GM12878 (cell line): ENCODE data around the gene ZSCAN20. TPM values are rescaled to one million over a fixed set of nuclear protein-coding genes. Genes with fewer than 3 reads are reported as not detected.

Source experiments
- ATAC-seq: fragments of 200-7000 bp; cut with Tn5 transposase; 3 replicates; pipeline ENCODE4 v1.9.1; 2020; ENCODE audit warnings: mild to moderate bottlenecking, moderate library complexity
- BruUV-seq: library from RNA; stranded (reverse); fragments of 400-500 nt; replicated peaks from 2 replicates; lab custom pipeline; 2021; lab: Mats Ljungman, UMichigan
- CTCF ChIA-PET: fragments of 300-600 bp; sonication (Branson Sonifier 250); formaldehyde crosslinking; extraction: SDS; loops from one replicate; lab custom pipeline; 2021; ENCODE audit warnings: inconsistent platforms; lab: Yijun Ruan, JAX
- POLR2A ChIA-PET: fragments of 350-600 bp; formaldehyde crosslinking; extraction: SDS; loops from one replicate; lab custom pipeline; 2021; ENCODE audit warnings: inconsistent platforms; lab: Charles Lee
- RAD21 ChIA-PET: fragments of 300-600 bp; sonication (Branson Sonifier 250); formaldehyde crosslinking; loops from one replicate; lab custom pipeline; 2023; ENCODE audit warnings: antibody characterized with exemption; ENCODE audit not compliant: unreplicated experiment; lab: Charles Lee
- SMC1A ChIA-PET: fragments of 300-600 bp; sonication (Branson Sonifier 250); formaldehyde crosslinking; loops from one replicate; lab custom pipeline; 2023; ENCODE audit not compliant: unreplicated experiment, uncharacterized antibody; lab: Charles Lee
- DNase-seq: peaks from one replicate; pipeline ENCODE4 v3.0.0-alpha.2; 2011; ENCODE audit warnings: low read depth, low spot score
- FAIRE-seq: peaks from 3 replicates; lab custom pipeline; 2011; peaks lifted over from hg19 to GRCh38; lab: Jason Lieb, UNC
- H2AFZ ChIP-seq: 2 replicates; pipeline ENCODE4 v1.6.0; 2011; ENCODE audit warnings: low read depth, low read length, control low read depth; ENCODE audit not compliant: control insufficient read depth
- H3K27ac ChIP-seq: 2 replicates; pipeline ENCODE4 v1.5.1; 2011; ENCODE audit warnings: control low read depth; ENCODE audit not compliant: control insufficient read depth, insufficient read depth
- H3K27me3 ChIP-seq, 2 experiments: replicated peaks in 1 of 2; 2 replicates each; pipeline versions ENCODE4 v1.6.0 to v1.6.1; 2011; ENCODE audit warnings: low read length in 1 of 2; ENCODE audit not compliant: control insufficient read depth in 2 of 2, insufficient read depth in 2 of 2
- H3K36me3 ChIP-seq, 2 experiments: 2 replicates each; pipeline ENCODE4 v1.5.1; 2011; ENCODE audit warnings: low read length in 1 of 2; ENCODE audit not compliant: control insufficient read depth in 2 of 2, insufficient read depth in 2 of 2
- H3K4me1 ChIP-seq: 2 replicates; pipeline ENCODE4 v1.6.1; 2011; ENCODE audit warnings: mild to moderate bottlenecking, low read length, moderate library complexity, mixed read lengths; ENCODE audit not compliant: control insufficient read depth, insufficient read depth
- H3K4me2 ChIP-seq: 2 replicates; pipeline ENCODE4 v1.6.0; 2011; ENCODE audit warnings: control low read depth; ENCODE audit not compliant: control insufficient read depth, insufficient read depth
- H3K4me3 ChIP-seq: fragments of 200-600 bp; sonication (generic); 2 replicates; pipeline ENCODE4 v1.5.1; 2016
- H3K79me2 ChIP-seq: 2 replicates; pipeline ENCODE4 v1.6.0; 2011; ENCODE audit warnings: low read length; ENCODE audit not compliant: control insufficient read depth, insufficient read depth
- H3K9ac ChIP-seq: 2 replicates; pipeline ENCODE4 v1.8.0; 2011; ENCODE audit warnings: low read length, control low read depth, mixed read lengths; ENCODE audit not compliant: control insufficient read depth, insufficient read depth
- H3K9me3 ChIP-seq: replicated peaks from 3 replicates; pipeline ENCODE4 v1.5.1; 2011; ENCODE audit warnings: mild to moderate bottlenecking, low read length; ENCODE audit not compliant: control insufficient read depth, insufficient read depth
- H4K20me1 ChIP-seq: 2 replicates; pipeline ENCODE4 v1.6.0; 2011; ENCODE audit not compliant: control insufficient read depth, insufficient read depth
- BRCA1 ChIP-seq: IDR thresholded peaks from 2 replicates; pipeline ENCODE4 v1.6.1; 2011; ENCODE audit warnings: low read depth, low read length, improper control_type of control experiment
- DPF2 ChIP-seq: fragments of 450-650 bp; IDR thresholded peaks from 2 replicates; pipeline ENCODE4 v1.6.1; 2017; ENCODE audit warnings: mild to moderate bottlenecking
- HDGF ChIP-seq: fragments of 450-650 bp; IDR thresholded peaks from 2 replicates; pipeline ENCODE4 v1.6.1; 2016; ENCODE audit warnings: antibody characterized with exemption
- NR2C2 ChIP-seq: IDR thresholded peaks from 2 replicates; pipeline ENCODE4 v1.6.1; 2011; ENCODE audit warnings: borderline replicate concordance, low read depth; ENCODE audit not compliant: control insufficient read depth, insufficient read length
- TBL1XR1 ChIP-seq: IDR thresholded peaks from 2 replicates; pipeline ENCODE4 v1.6.1; 2012; ENCODE audit warnings: low read depth, low read length, improper control_type of control experiment
- WGBS: methylation state at CpG from one replicate; pipeline ENCODE4 v1.1.6; 2016; ENCODE audit warnings: low lambda C conversion rate; ENCODE audit not compliant: insufficient replicate concordance, insufficient coverage; ENCODE audit errors: missing lambda C conversion rate; 5-methylcytosine and 5-hydroxymethylcytosine counted together
- in situ Hi-C: fragments of 300-500 bp; cut with MboI; formaldehyde crosslinking; loops from 9 replicates; pipeline ENCODE4 v1.14.3; 2018; ENCODE audit warnings: mixed read lengths
- intact Hi-C: fragments of 100-400 bp; cut with micrococcal nuclease; formaldehyde crosslinking; loops from one replicate; pipeline ENCODE4 v1.14.2; 2022; ENCODE audit not compliant: unreplicated experiment
- polyA plus RNA-seq, 11 experiments: library from polyadenylated mRNA; depleted of rRNA in 4 of 11; unstranded in 6 of 11; stranded (reverse) in 5 of 11; fragments of >200 nt; fragmentation: Nextera tagmentation in 4 of 11; fragmentation: Illumina TruSeq in 1 of 11; extraction: Ambion mirVana in 4 of 11; extraction: Trizol in 1 of 11; gene quantifications; 1 replicate in 1 of 11; 2 replicates in 10 of 11; pipeline versions ENCODE4 v1.2.1 to v1.2.3, GENCODE V29; 2011 to 2016; ENCODE audit warnings: inconsistent platforms in 2 of 11, missing spikeins in 2 of 11, low read depth in 1 of 11
- total RNA-seq, 4 experiments: library from RNA; depleted of rRNA in 3 of 4; stranded (reverse); fragments of >200 nt in 3 of 4; fragmentation: Illumina TruSeq in 1 of 4; extraction: Trizol in 1 of 4; gene quantifications; 2 replicates each; pipeline versions ENCODE4 v1.2.1 to v1.2.3, GENCODE V29; 2013 to 2021
- TF ChIP-seq, protein P1 (sequence below): fragments of 450-650 bp; IDR thresholded peaks from 2 replicates; pipeline ENCODE4 v1.6.1; 2017; ENCODE audit warnings: mild to moderate bottlenecking, moderate library complexity
- TF ChIP-seq, protein P2 (sequence below): fragments of 450-650 bp; IDR thresholded peaks from 2 replicates; pipeline ENCODE4 v1.6.1; 2017; ENCODE audit warnings: mild to moderate bottlenecking, moderate library complexity
- TF ChIP-seq, protein P3 (sequence below): IDR thresholded peaks from 2 replicates; pipeline ENCODE4 v1.6.1; 2011; ENCODE audit warnings: low read depth, mild to moderate bottlenecking, low read length, moderate library complexity, borderline replicate concordance; ENCODE audit errors: extremely low read depth

Gene ZSCAN20
- total and polyA plus RNA-seq, 10 of the 15 experiments (the other 5 are each of a cell fraction or from before 2014, with no cell fraction given) = 0.35 to 5.1 (median 2.4) TPM

DNA sequence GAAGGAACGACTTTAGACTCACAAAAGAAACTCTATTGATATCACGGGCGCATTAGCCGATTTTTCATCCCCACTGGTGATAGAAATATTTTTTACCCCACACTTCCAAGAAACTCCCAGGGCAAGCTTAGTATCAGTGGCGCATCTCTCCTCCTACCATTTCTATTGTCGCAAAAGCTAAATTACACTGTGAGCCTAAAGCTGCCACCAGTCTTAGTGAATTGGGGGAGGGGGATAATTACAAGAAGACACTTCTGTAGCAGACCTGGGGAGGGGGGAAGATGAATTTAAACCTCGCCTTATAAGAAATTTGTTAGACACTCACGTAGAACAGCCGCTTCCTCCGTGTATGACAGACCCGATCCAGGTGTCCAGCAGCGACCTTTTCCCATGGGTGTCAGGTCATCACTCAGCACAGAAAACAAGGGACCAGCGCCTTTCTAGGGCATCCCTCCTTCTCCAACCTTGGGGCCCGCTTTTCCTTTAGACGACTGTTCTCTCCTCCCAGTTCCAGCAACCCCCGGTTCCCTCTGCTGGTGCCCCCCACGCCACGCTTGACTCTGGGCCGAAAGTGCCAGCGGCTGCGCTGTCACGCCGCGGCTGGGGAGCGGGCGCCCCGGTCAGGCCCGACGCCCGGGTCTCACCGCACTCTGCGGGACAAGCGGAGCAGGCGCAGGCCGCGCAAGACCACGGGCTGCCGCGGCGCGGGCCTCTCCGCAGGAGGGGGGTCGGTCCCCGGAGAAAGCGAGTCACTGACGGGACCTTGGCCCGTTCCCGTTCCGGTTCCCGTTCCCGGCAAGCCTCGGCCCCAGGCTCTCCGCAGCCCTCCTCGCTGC, 42.4 kb upstream of the ZSCAN20 start:
- Histone ChIP-seq H3K9ac (no peak overlapping the region), H4K20me1 (no peaks in the 10 kb centered on the region), H3K79me2 (no peaks in the 10 kb centered on the region), H3K36me3 (no peaks in the 10 kb centered on the region)
- ChIA-PET POLR2A (no interaction called here), RAD21 (no interaction called here), CTCF (interaction anchor here (1.4 to 2.9 kb wide), 2 partner anchors 38 to 41 kb away, joined by 3 to 15 read pairs; no protein-coding TSS in a partner anchor)
- BruUV-seq = no TSS peak
- intact Hi-C loops = no loop called here
- TF ChIP-seq NR2C2 (no peak), BRCA1 (no peak), TBL1XR1 (no peak), HDGF (no peak), DPF2 (0 out of 2 replicates have a peak, but pooled peaks have one; percentile 46)
- TF ChIP-seq, protein P1, sequence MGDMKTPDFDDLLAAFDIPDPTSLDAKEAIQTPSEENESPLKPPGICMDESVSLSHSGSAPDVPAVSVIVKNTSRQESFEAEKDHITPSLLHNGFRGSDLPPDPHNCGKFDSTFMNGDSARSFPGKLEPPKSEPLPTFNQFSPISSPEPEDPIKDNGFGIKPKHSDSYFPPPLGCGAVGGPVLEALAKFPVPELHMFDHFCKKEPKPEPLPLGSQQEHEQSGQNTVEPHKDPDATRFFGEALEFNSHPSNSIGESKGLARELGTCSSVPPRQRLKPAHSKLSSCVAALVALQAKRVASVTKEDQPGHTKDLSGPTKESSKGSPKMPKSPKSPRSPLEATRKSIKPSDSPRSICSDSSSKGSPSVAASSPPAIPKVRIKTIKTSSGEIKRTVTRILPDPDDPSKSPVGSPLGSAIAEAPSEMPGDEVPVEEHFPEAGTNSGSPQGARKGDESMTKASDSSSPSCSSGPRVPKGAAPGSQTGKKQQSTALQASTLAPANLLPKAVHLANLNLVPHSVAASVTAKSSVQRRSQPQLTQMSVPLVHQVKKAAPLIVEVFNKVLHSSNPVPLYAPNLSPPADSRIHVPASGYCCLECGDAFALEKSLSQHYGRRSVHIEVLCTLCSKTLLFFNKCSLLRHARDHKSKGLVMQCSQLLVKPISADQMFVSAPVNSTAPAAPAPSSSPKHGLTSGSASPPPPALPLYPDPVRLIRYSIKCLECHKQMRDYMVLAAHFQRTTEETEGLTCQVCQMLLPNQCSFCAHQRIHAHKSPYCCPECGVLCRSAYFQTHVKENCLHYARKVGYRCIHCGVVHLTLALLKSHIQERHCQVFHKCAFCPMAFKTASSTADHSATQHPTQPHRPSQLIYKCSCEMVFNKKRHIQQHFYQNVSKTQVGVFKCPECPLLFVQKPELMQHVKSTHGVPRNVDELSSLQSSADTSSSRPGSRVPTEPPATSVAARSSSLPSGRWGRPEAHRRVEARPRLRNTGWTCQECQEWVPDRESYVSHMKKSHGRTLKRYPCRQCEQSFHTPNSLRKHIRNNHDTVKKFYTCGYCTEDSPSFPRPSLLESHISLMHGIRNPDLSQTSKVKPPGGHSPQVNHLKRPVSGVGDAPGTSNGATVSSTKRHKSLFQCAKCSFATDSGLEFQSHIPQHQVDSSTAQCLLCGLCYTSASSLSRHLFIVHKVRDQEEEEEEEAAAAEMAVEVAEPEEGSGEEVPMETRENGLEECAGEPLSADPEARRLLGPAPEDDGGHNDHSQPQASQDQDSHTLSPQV = no peak
- TF ChIP-seq, protein P2, sequence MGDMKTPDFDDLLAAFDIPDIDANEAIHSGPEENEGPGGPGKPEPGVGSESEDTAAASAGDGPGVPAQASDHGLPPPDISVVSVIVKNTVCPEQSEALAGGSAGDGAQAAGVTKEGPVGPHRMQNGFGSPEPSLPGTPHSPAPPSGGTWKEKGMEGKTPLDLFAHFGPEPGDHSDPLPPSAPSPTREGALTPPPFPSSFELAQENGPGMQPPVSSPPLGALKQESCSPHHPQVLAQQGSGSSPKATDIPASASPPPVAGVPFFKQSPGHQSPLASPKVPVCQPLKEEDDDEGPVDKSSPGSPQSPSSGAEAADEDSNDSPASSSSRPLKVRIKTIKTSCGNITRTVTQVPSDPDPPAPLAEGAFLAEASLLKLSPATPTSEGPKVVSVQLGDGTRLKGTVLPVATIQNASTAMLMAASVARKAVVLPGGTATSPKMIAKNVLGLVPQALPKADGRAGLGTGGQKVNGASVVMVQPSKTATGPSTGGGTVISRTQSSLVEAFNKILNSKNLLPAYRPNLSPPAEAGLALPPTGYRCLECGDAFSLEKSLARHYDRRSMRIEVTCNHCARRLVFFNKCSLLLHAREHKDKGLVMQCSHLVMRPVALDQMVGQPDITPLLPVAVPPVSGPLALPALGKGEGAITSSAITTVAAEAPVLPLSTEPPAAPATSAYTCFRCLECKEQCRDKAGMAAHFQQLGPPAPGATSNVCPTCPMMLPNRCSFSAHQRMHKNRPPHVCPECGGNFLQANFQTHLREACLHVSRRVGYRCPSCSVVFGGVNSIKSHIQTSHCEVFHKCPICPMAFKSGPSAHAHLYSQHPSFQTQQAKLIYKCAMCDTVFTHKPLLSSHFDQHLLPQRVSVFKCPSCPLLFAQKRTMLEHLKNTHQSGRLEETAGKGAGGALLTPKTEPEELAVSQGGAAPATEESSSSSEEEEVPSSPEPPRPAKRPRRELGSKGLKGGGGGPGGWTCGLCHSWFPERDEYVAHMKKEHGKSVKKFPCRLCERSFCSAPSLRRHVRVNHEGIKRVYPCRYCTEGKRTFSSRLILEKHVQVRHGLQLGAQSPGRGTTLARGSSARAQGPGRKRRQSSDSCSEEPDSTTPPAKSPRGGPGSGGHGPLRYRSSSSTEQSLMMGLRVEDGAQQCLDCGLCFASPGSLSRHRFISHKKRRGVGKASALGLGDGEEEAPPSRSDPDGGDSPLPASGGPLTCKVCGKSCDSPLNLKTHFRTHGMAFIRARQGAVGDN = no peak
- TF ChIP-seq, protein P3, sequence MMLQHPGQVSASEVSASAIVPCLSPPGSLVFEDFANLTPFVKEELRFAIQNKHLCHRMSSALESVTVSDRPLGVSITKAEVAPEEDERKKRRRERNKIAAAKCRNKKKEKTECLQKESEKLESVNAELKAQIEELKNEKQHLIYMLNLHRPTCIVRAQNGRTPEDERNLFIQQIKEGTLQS = no peak
- TF ChIP-seq, all 136 proteins: peak for 1
- Histone ChIP-seq H3K9me3 (no peaks in the 10 kb centered on the region; the same call in 2 of the 3 replicates), H3K27me3 (peaks cover 3 to 6% of the 10 kb centered on the region in 2 experiments), H3K4me1 (peaks cover 10% of the 10 kb centered on the region), H2AFZ (peak overlapping the region; percentile 2; the same call in 1 of the 2 replicates), H3K4me3 (peak overlapping the region; percentile 68), H3K27ac (no peak overlapping the region), H3K4me2 (peak overlapping the region; percentile 77)
- SMC1A ChIA-PET = no interaction called here
- in situ Hi-C loops = no loop called here
- 23% methylated on average over 49 of the region's 54 CpGs for WGBS
- DNase-seq (no peak), FAIRE-seq (no peak), ATAC-seq (no peak)
